Measurements from ENCODE around the gene A1CF. TPM values are rescaled to one million over a fixed set of nuclear protein-coding genes. Genes with fewer than 3 reads are reported as not detected.
"Not testable (repeated sequence)": the region's sequence is repeated elsewhere in the genome, so short reads cannot be mapped to it uniquely, and the experiment has no call there.

The A1CF gene
- total RNA-seq, 1 donor from 2014 or later: 29.5 TPM

GRCh38 chr10:50794490-50794889 is 90.9 kb downstream of the A1CF start:
- Mint-ChIP-seq H3K36me3 (ENCODE audit: insufficient read depth) (no peaks in the 10 kb centered on the region), H3K4me3 (ENCODE audit: low read depth) (no peak overlapping the region), H3K27me3 (no peaks in the 10 kb centered on the region), H3K4me1 (ENCODE audit: low read depth) (no peaks in the 10 kb centered on the region), H3K9me3 (ENCODE audit: low read depth) (peaks cover 3% of the 10 kb centered on the region), H3K27ac (no peak overlapping the region)
- TF ChIP-seq CTCF (IDR thresholded peaks at IDR 0.05; ENCODE audit: unreplicated experiment): no peak
- DNase-seq (ENCODE audit: low spot score, unreplicated experiment): no peak

- DNase-seq (ENCODE audit: low spot score, unreplicated experiment): no peak
- Mint-ChIP-seq H3K4me1 (ENCODE audit: low read depth) (peaks cover 3% of the 10 kb centered on the region), H3K27me3 (no peaks in the 10 kb centered on the region), H3K27ac (no peak overlapping the region), H3K9me3 (ENCODE audit: low read depth) (peaks cover 18% of the 10 kb centered on the region), H3K4me3 (ENCODE audit: low read depth) (no peak overlapping the region), H3K36me3 (ENCODE audit: insufficient read depth) (peaks cover 2% of the 10 kb centered on the region)
- peak; percentile 40 for TF ChIP-seq CTCF (IDR thresholded peaks at IDR 0.05; ENCODE audit: unreplicated experiment)
Measured at GRCh38 chr10:50788951-50789945, 96.2 kb downstream of the A1CF start.

GRCh38 chr10:50787962-50788361 is 97.5 kb downstream of the A1CF start:
- not testable (repeated sequence) for DNase-seq (ENCODE audit: low spot score, unreplicated experiment); H3K36me3 Mint-ChIP-seq (ENCODE audit: insufficient read depth); H3K4me3 Mint-ChIP-seq (ENCODE audit: low read depth); H3K27me3 Mint-ChIP-seq; H3K4me1 Mint-ChIP-seq (ENCODE audit: low read depth); H3K27ac Mint-ChIP-seq
- peaks cover 18% of the 10 kb centered on the region for H3K9me3 Mint-ChIP-seq (ENCODE audit: low read depth)

- H3K27ac Mint-ChIP-seq, H3K27me3 Mint-ChIP-seq: not testable (repeated sequence)
Measured at GRCh38 chr10:50782017-50782416, 103.4 kb downstream of the A1CF start.

GRCh38 chr10:50780036-50780435 is 105.4 kb downstream of the A1CF start:
- not testable (repeated sequence) for H3K36me3 Mint-ChIP-seq (ENCODE audit: insufficient read depth); H3K9me3 Mint-ChIP-seq (ENCODE audit: low read depth); H3K4me1 Mint-ChIP-seq (ENCODE audit: low read depth); H3K27ac Mint-ChIP-seq; H3K4me3 Mint-ChIP-seq (ENCODE audit: low read depth); DNase-seq (ENCODE audit: low spot score, unreplicated experiment); H3K27me3 Mint-ChIP-seq

More at GRCh38 chr10:50782017-50782416, 103.4 kb downstream of the A1CF start:
- H3K4me3 Mint-ChIP-seq (ENCODE audit: low read depth); H3K4me1 Mint-ChIP-seq (ENCODE audit: low read depth); H3K36me3 Mint-ChIP-seq (ENCODE audit: insufficient read depth); DNase-seq (ENCODE audit: low spot score, unreplicated experiment): not testable (repeated sequence)
- H3K9me3 Mint-ChIP-seq (ENCODE audit: low read depth): peaks cover 11% of the 10 kb centered on the region

- H3K9me3 Mint-ChIP-seq (ENCODE audit: low read depth); H3K36me3 Mint-ChIP-seq (ENCODE audit: insufficient read depth): not testable (repeated sequence)
Measured at GRCh38 chr10:50774868-50775267, 110.6 kb downstream of the A1CF start.

GRCh38 chr10:50772042-50772441 is 113.4 kb downstream of the A1CF start:
- H3K4me1 Mint-ChIP-seq (ENCODE audit: low read depth); H3K4me3 Mint-ChIP-seq (ENCODE audit: low read depth); H3K36me3 Mint-ChIP-seq (ENCODE audit: insufficient read depth); H3K9me3 Mint-ChIP-seq (ENCODE audit: low read depth); DNase-seq (ENCODE audit: low spot score, unreplicated experiment); H3K27ac Mint-ChIP-seq; H3K27me3 Mint-ChIP-seq: not testable (repeated sequence)

More at GRCh38 chr10:50774868-50775267, 110.6 kb downstream of the A1CF start:
- H3K4me3 Mint-ChIP-seq (ENCODE audit: low read depth); H3K27me3 Mint-ChIP-seq; H3K27ac Mint-ChIP-seq; DNase-seq (ENCODE audit: low spot score, unreplicated experiment); H3K4me1 Mint-ChIP-seq (ENCODE audit: low read depth): not testable (repeated sequence)

GRCh38 chr10:50766774-50767513 is 118.5 kb downstream of the A1CF start:
- not testable (repeated sequence) for H3K4me1 Mint-ChIP-seq (ENCODE audit: low read depth); H3K27me3 Mint-ChIP-seq; DNase-seq (ENCODE audit: low spot score, unreplicated experiment); H3K36me3 Mint-ChIP-seq (ENCODE audit: insufficient read depth); H3K27ac Mint-ChIP-seq; H3K4me3 Mint-ChIP-seq (ENCODE audit: low read depth); H3K9me3 Mint-ChIP-seq (ENCODE audit: low read depth)
